Measurements from ENCODE around the gene RNF214.
"Not testable (repeated sequence)": the region's sequence is repeated elsewhere in the genome, so short reads cannot be mapped to it uniquely, and the experiment has no call there.

DNA sequence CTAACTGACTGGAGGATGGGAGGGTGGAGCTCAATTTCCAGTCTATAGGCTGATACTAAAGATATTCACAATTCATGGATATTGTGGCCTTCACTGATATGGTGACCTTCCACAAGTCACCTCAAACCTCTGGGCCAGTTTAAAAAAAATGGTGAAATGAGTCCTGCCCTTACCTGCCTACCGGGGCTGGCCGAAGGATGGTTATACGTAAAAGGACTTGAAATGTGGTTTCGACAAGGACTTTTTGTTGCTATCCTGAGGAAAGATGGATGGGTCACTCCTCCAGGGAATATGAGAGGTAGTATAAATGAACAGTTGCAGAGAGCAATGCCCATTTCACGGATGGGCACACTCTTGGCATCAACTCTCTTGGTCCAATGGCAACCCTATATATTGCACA lies 25.0 kb upstream of the RNF214 start:
- TF ChIP-seq, protein P1, sequence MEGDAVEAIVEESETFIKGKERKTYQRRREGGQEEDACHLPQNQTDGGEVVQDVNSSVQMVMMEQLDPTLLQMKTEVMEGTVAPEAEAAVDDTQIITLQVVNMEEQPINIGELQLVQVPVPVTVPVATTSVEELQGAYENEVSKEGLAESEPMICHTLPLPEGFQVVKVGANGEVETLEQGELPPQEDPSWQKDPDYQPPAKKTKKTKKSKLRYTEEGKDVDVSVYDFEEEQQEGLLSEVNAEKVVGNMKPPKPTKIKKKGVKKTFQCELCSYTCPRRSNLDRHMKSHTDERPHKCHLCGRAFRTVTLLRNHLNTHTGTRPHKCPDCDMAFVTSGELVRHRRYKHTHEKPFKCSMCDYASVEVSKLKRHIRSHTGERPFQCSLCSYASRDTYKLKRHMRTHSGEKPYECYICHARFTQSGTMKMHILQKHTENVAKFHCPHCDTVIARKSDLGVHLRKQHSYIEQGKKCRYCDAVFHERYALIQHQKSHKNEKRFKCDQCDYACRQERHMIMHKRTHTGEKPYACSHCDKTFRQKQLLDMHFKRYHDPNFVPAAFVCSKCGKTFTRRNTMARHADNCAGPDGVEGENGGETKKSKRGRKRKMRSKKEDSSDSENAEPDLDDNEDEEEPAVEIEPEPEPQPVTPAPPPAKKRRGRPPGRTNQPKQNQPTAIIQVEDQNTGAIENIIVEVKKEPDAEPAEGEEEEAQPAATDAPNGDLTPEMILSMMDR (IDR thresholded peaks at IDR 0.05), result not testable (repeated sequence)
- TF ChIP-seq POLR2A (IDR thresholded peaks at IDR 0.05), result not testable (repeated sequence)
